ENCODE data around the gene NUP214.

Gene NUP214

DNA sequence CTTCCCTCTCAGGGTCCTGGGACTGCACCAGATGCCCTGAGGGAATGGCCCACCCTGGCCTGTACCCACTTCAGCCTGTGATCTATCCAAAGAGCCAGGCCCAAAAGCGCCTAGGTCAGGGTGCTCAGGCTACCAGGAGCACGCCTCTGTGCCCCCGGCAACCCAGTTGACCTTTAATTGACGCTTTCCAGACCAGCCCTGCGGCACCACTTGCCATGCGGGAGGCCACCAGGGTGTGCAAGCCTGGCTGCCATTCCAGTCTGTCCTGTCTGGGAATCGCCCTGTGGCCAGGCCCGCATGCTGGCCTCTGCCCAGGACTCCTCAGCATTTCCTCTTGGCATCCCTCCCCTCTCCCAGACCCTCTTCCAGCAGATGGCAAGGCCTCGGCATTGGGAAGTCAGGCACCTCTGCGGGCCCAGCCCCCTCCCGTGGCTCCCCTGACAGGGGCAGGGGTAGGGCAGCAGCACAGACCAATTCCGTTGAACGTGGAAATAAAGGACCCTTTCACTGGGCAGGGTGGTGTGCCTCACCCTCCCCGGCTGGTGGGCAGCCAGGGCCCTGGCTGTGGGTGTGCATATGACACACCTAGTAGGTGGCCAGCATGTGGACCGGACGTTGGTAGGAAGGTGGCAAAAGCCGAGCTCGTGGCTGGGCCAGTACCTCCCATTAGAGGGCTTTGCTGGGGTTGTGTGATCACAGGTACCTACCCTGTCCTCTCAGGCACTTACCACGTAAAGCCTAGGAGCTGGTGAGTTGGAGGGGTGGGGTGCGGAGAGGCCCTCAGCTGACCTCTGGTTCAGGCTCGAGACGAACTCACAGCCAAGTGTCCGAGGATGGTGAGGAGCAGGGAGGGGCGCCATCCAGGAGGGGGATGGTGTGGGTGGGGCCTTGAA lies 32.6 kb upstream of the NUP214 start:
- no peak for DNase-seq (ENCODE audit: low read depth)
- TF ChIP-seq, protein P1, sequence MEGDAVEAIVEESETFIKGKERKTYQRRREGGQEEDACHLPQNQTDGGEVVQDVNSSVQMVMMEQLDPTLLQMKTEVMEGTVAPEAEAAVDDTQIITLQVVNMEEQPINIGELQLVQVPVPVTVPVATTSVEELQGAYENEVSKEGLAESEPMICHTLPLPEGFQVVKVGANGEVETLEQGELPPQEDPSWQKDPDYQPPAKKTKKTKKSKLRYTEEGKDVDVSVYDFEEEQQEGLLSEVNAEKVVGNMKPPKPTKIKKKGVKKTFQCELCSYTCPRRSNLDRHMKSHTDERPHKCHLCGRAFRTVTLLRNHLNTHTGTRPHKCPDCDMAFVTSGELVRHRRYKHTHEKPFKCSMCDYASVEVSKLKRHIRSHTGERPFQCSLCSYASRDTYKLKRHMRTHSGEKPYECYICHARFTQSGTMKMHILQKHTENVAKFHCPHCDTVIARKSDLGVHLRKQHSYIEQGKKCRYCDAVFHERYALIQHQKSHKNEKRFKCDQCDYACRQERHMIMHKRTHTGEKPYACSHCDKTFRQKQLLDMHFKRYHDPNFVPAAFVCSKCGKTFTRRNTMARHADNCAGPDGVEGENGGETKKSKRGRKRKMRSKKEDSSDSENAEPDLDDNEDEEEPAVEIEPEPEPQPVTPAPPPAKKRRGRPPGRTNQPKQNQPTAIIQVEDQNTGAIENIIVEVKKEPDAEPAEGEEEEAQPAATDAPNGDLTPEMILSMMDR (IDR thresholded peaks at IDR 0.05; ENCODE audit: insufficient read depth, low read depth, low read length, missing control alignments): no peak
- H3K4me3 ChIP-seq (ENCODE audit: low read depth, low read length): no peak overlapping the region

- DNase-seq (ENCODE audit: low read depth): no peak
- TF ChIP-seq, protein P1 (IDR thresholded peaks at IDR 0.05; ENCODE audit: insufficient read depth, low read depth, low read length, missing control alignments): no peak
- no peak overlapping the region for H3K4me3 ChIP-seq (ENCODE audit: low read depth, low read length)
Measured at GRCh38 chr9:131094015-131094414, 31.4 kb upstream of the NUP214 start.

GRCh38 chr9:131094622-131095021 lies 30.8 kb upstream of the NUP214 start:
- no peak overlapping the region for H3K4me3 ChIP-seq (ENCODE audit: low read depth, low read length)
- TF ChIP-seq, protein P1 (IDR thresholded peaks at IDR 0.05; ENCODE audit: insufficient read depth, low read depth, low read length, missing control alignments): no peak
- no peak for DNase-seq (ENCODE audit: low read depth)

GRCh38 chr9:131095666-131096268 lies 29.6 kb upstream of the NUP214 start:
- DNase-seq (ENCODE audit: low read depth): no peak
- no peak overlapping the region for H3K4me3 ChIP-seq (ENCODE audit: low read depth, low read length)
- TF ChIP-seq, protein P1 (IDR thresholded peaks at IDR 0.05; ENCODE audit: insufficient read depth, low read depth, low read length, missing control alignments): no peak

- TF ChIP-seq, protein P1 (IDR thresholded peaks at IDR 0.05; ENCODE audit: insufficient read depth, low read depth, low read length, missing control alignments): no peak
- DNase-seq (ENCODE audit: low read depth): no peak
- H3K4me3 ChIP-seq (ENCODE audit: low read depth, low read length): no peak within 1 kb of the TSS
Measured at GRCh38 chr9:131096269-131097125, 28.9 kb upstream of the NUP214 start, which contains the start of gene AIF1L. Gene AIF1L (plus strand): TSS chr9:131096531. CDS start chr9:131096630, 99 bp downstream.

DNA sequence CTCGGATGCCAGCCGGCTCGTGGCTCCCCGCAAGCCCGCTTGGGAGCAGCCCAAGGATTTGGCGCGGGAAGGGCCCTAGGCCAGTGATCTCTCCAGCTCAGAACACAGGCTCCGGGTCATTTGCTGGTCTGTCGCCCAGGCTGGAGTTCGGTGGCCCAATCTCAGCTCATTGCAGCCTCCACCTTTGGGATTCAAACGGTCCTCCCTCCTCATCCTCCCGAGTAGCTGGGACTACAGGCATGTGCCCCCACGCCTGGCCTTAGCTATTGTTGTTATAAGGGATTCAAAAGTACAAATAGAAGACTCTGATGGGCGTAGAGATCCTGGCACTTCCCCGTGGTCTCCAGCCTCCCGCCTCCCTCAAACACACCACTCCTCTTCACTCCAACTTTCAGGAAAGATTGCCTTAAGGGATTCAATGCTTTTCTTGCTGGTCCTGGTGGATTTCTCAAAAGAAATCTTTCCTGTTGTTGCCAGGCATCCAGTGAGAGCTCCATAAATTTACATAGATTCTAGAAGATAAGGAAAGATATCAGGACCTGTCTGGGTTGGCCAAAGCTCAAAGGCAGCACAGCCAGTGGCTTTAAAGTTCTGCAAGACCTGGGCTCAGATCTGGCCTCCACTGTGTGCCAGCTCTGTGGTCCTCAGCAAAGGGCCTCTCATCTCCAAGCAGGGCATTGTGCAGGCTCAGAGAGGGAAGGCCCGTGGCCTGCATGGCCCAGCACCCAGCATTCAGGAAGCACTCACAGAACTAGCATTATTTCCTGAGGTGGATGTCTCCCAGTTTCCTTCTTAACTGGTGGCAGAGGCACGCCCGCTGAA lies 28.0 kb upstream of the NUP214 start:
- DNase-seq (ENCODE audit: low read depth): no peak
- TF ChIP-seq, protein P1 (IDR thresholded peaks at IDR 0.05; ENCODE audit: insufficient read depth, low read depth, low read length, missing control alignments): no peak
- no peak overlapping the region for H3K4me3 ChIP-seq (ENCODE audit: low read depth, low read length)

Data from GM12865 (cell line).